Heart right ventricle (tissue), 16 donors: ENCODE measurements around the gene BTLA. TPM values are rescaled to one million over a fixed set of nuclear protein-coding genes. Genes with fewer than 3 reads are reported as not detected.
"Not testable (repeated sequence)": the region's sequence is repeated elsewhere in the genome, so short reads cannot be mapped to it uniquely, and the experiment has no call there.

ENCODE experiments used
- ATAC-seq, 8 donors: fragments of 200-7000 bp; cut with Tn5 transposase; one replicate each; pipeline ENCODE4 v1.9.1; 2020; ENCODE audit warnings: mild to moderate bottlenecking in 8 of 8, moderate library complexity in 8 of 8, moderate number of reproducible peaks in 1 of 8
- DNase-seq, 2 donors: peaks; one replicate each; pipeline ENCODE4 v3.0.0-alpha.2; 2020
- H3K27ac ChIP-seq, 10 donors: fragments of 200-600 bp; sonication (generic) in 2 of 10; one replicate each; pipeline versions ENCODE4 v1.5.0 to v1.8.0; 2020 to 2022; ENCODE audit warnings: mild to moderate bottlenecking in 3 of 10
- H3K27me3 ChIP-seq, 7 donors: fragments of 200-600 bp; one replicate each; pipeline ENCODE4 v1.8.0; 2021 to 2022; ENCODE audit warnings: mild to moderate bottlenecking in 2 of 7
- H3K36me3 ChIP-seq, 9 donors: fragments of 200-600 bp; sonication (generic) in 1 of 9; one replicate each; pipeline versions ENCODE4 v1.5.0 to v1.8.0; 2020 to 2022; ENCODE audit warnings: mild to moderate bottlenecking in 2 of 9
- H3K4me1 ChIP-seq, 9 donors: fragments of 200-600 bp; sonication (generic) in 1 of 9; one replicate each; pipeline versions ENCODE4 v1.5.0 to v1.8.0; 2020 to 2022; ENCODE audit warnings: mild to moderate bottlenecking in 4 of 9
- H3K4me3 ChIP-seq, 10 donors: fragments of 200-600 bp; sonication (generic) in 2 of 10; one replicate each; pipeline versions ENCODE4 v1.5.0 to v1.8.0; 2020 to 2022; ENCODE audit warnings: mild to moderate bottlenecking in 7 of 10, moderate library complexity in 2 of 10
- H3K9me3 ChIP-seq, 11 donors: fragments of 200-600 bp in 10 of 11; sonication (generic) in 2 of 11; one replicate each; pipeline versions ENCODE4 v1.5.0 to v1.8.0; 2013 to 2022; ENCODE audit warnings: mild to moderate bottlenecking in 2 of 11, control low read depth in 1 of 11, moderate library complexity in 1 of 11
- CTCF ChIP-seq, 9 donors: fragments of 200-600 bp; sonication (generic) in 2 of 9; IDR thresholded peaks; one replicate each; pipeline versions ENCODE4 v1.5.0 to v1.8.0; 2021 to 2022; ENCODE audit warnings: antibody characterized with exemption in 9 of 9, mild to moderate bottlenecking in 5 of 9, moderate library complexity in 1 of 9
- WGBS, 2 donors: extraction: QIAGEN DNeasy Blood & Tissue Kit; methylation state at CpG; one replicate each; pipeline ENCODE4 v1.1.7; 2013; ENCODE audit warnings: inconsistent platforms in 1 of 2; 5-methylcytosine and 5-hydroxymethylcytosine counted together
- intact Hi-C, 10 donors: fragments of 100-400 bp; cut with DNase I; formaldehyde crosslinking; loops; one replicate each; pipeline versions ENCODE4 v1.11.1 to v1.14.2; 2022
- polyA plus RNA-seq, 2 donors: library from polyadenylated mRNA; stranded (reverse); fragments of 200-250 nt; gene quantifications; one replicate each; pipeline ENCODE4 v1.2.3, GENCODE V29; 2013
- total RNA-seq, 10 donors: library from RNA; stranded (reverse); fragmentation: NEBNext Ultra II Directional in 3 of 10; extraction: Animal tissue kit (Norgen Biotek cat#: 25700) in 3 of 10; gene quantifications; one replicate each; pipeline versions ENCODE4 v1.2.1 to v1.2.4, GENCODE V29; 2021 to 2023
- donor health status: Arrhythmogenic right ventricular cardiomyopathy.
- donor health status: ischemic (EF 13 %, LVEDD 7.1; RV severe dilation, severe dysfunction).
- donor health status: healthy with polysubstance abuse.
- donor health status: DM: no; HTN: yes; CAD: no.
- donor health status: DM: no; HTN: no; CAD: no.
- donor health status: ischemic (EF 25% LVEDD 6.9; RV normal size, moderate dysfunction).
- donor health status: ischemic (EF 25% LVEDD 5.7; RV mildly dilated, moderate dysfunction).
- donor health status: healthy.
- donor health status: DM: yes; HTN: yes; CAD: no.
- donor health status: Ischemic cardiomyopathy.
- donor health status: ischemic (EF 35%, LVEDD 5.7; RV mildly dilated, moderate dysfunction).
- donor health status: nonischemic (EF 11% LVEDD 7.7; RV severe dilation, severe dysfunction).
- donor health status: DM: yes; HTN: yes; CAD: no.
- donor health status: PGD.
- donor health status: ischemic (EF 29% LVEDD 5.4; RV normal size, mild dysfunction).
- donor health status: nonischemic (EF 23%, LVEDD 6.1; RV moderate dilation, normal function).

The BTLA gene
- total and polyA plus RNA-seq, 12 donors: 0.03 to 0.97 (median 0.07) TPM; not detected in 7

GRCh38 chr3:112463250-112463649 lies 36.0 kb downstream of the BTLA start:
- Histone ChIP-seq H3K4me3 (no peak overlapping the region), H3K27me3 (no peaks in the 10 kb centered on the region), H3K4me1 (peaks cover 0 to 36% (median 6%) of the 10 kb centered on the region in 9 donors), H3K27ac (no peak overlapping the region), H3K36me3 (no peaks in the 10 kb centered on the region), H3K9me3 (peaks cover 0 to 5% (median 0%) of the 10 kb centered on the region in 11 donors)
- no peak for DNase-seq
- ATAC-seq: no peak
- intact Hi-C loops: no loop called here
- 82 to 83% methylated on average over 5 of the region's 5 CpGs for WGBS, 2 donors
- no peak for TF ChIP-seq CTCF (IDR thresholded peaks at IDR 0.05)

- H3K4me3 ChIP-seq, H3K27me3 ChIP-seq, DNase-seq, ATAC-seq, H3K9me3 ChIP-seq, H3K27ac ChIP-seq, H3K36me3 ChIP-seq, intact Hi-C loops: not testable (repeated sequence)
- 92 to 97% methylated on average over 2 of the region's 2 CpGs for WGBS, 2 donors
- peaks cover 0 to 36% (median 6%) of the 10 kb centered on the region in 9 donors for H3K4me1 ChIP-seq
Observed at GRCh38 chr3:112461787-112462186, 37.5 kb downstream of the BTLA start.

GRCh38 chr3:112460519-112461195 lies 38.6 kb downstream of the BTLA start:
- H3K4me1 ChIP-seq: peaks cover 0 to 31% (median 0%) of the 10 kb centered on the region in 9 donors
- TF ChIP-seq CTCF (IDR thresholded peaks at IDR 0.05): no peak
- peaks cover 0 to 5% (median 0%) of the 10 kb centered on the region in 11 donors for H3K9me3 ChIP-seq
- H3K4me3 ChIP-seq: no peak overlapping the region
- no peaks in the 10 kb centered on the region for H3K36me3 ChIP-seq
- intact Hi-C loops: no loop called here
- DNase-seq (no peak), ATAC-seq (no peak)
- WGBS, 2 donors: 52 to 57% methylated on average over 2 of the region's 2 CpGs
- H3K27me3 ChIP-seq: no peaks in the 10 kb centered on the region
- H3K27ac ChIP-seq: no peak overlapping the region

GRCh38 chr3:112459750-112460149 lies 39.5 kb downstream of the BTLA start:
- intact Hi-C loops: no loop called here
- WGBS, 2 donors: 36 to 45% methylated on average over 1 of the region's 1 CpG
- no peak for TF ChIP-seq CTCF (IDR thresholded peaks at IDR 0.05)

GRCh38 chr3:112456147-112456546 lies 43.1 kb downstream of the BTLA start:
- Histone ChIP-seq H3K4me3 (no peak overlapping the region), H3K27me3 (no peaks in the 10 kb centered on the region), H3K4me1 (peaks cover 0 to 6% (median 0%) of the 10 kb centered on the region in 9 donors), H3K36me3 (no peaks in the 10 kb centered on the region), H3K9me3 (no peaks in the 10 kb centered on the region), H3K27ac (no peak overlapping the region)
- DNase-seq (no peak), ATAC-seq (no peak)
- TF ChIP-seq CTCF (IDR thresholded peaks at IDR 0.05): no peak
- intact Hi-C loops: no loop called here

More at GRCh38 chr3:112459750-112460149, 39.5 kb downstream of the BTLA start:
- DNase-seq (no peak), ATAC-seq (no peak)
- Histone ChIP-seq H3K4me1 (peaks cover 0 to 22% (median 0%) of the 10 kb centered on the region in 9 donors), H3K27ac (no peak overlapping the region), H3K4me3 (no peak overlapping the region), H3K36me3 (no peaks in the 10 kb centered on the region), H3K27me3 (no peaks in the 10 kb centered on the region), H3K9me3 (peaks cover 0 to 5% (median 0%) of the 10 kb centered on the region in 11 donors)
